Measurements from ENCODE around the gene IL1A. TPM values are rescaled to one million over a fixed set of nuclear protein-coding genes. Genes with fewer than 3 reads are reported as not detected.

IL1A gene
- total and polyA plus RNA-seq, 9 of the 15 experiments (the other 6 are each of a cell fraction or from before 2014, with no cell fraction given): 0.03 to 0.27 (median 0.14) TPM; not detected in 2

GRCh38 chr2:112728029-112728362 is 56.3 kb downstream of the IL1A start (continued):
- TF ChIP-seq, protein P1, sequence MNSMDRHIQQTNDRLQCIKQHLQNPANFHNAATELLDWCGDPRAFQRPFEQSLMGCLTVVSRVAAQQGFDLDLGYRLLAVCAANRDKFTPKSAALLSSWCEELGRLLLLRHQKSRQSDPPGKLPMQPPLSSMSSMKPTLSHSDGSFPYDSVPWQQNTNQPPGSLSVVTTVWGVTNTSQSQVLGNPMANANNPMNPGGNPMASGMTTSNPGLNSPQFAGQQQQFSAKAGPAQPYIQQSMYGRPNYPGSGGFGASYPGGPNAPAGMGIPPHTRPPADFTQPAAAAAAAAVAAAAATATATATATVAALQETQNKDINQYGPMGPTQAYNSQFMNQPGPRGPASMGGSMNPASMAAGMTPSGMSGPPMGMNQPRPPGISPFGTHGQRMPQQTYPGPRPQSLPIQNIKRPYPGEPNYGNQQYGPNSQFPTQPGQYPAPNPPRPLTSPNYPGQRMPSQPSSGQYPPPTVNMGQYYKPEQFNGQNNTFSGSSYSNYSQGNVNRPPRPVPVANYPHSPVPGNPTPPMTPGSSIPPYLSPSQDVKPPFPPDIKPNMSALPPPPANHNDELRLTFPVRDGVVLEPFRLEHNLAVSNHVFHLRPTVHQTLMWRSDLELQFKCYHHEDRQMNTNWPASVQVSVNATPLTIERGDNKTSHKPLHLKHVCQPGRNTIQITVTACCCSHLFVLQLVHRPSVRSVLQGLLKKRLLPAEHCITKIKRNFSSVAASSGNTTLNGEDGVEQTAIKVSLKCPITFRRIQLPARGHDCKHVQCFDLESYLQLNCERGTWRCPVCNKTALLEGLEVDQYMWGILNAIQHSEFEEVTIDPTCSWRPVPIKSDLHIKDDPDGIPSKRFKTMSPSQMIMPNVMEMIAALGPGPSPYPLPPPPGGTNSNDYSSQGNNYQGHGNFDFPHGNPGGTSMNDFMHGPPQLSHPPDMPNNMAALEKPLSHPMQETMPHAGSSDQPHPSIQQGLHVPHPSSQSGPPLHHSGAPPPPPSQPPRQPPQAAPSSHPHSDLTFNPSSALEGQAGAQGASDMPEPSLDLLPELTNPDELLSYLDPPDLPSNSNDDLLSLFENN (IDR thresholded peaks at IDR 0.05; ENCODE audit: low read depth in 2 of 2, low read length in 2 of 2): no peak
- TF ChIP-seq TBL1XR1 (IDR thresholded peaks at IDR 0.05; ENCODE audit: low read length in 2 of 2) (peak in 1 of 2 experiments; percentile 46; a peak in 2 of 4 replicates), DPF2 (IDR thresholded peaks at IDR 0.05) (peak; percentile 81), PTBP1 (IDR thresholded peaks at IDR 0.05; ENCODE audit: low read depth, low read length) (no peak), MCM5 (IDR thresholded peaks at IDR 0.05; ENCODE audit: low read depth) (no peak), CBFA2T2 (conservative IDR thresholded peaks at IDR 0.05) (peak; percentile 88), CREB1 (IDR thresholded peaks at IDR 0.05) (peak; percentile 37; the same call in 1 of the 2 replicates), CREB1 (CRISPR knock-in tag; IDR thresholded peaks at IDR 0.05) (no peak), KAT2B (IDR thresholded peaks at IDR 0.05; ENCODE audit: low read depth, low read length) (no peak), RCOR1 (IDR thresholded peaks at IDR 0.05; ENCODE audit: borderline replicate concordance in 1 of 2, low read depth in 2 of 2, low read length in 2 of 2) (peak in 1 of 2 experiments; percentile 78; a peak in 3 of 4 replicates), ZNF274 (IDR thresholded peaks at IDR 0.05; ENCODE audit: borderline replicate concordance, low read depth, low read length) (no peak), NELFE (IDR thresholded peaks at IDR 0.05; ENCODE audit: insufficient read depth, insufficient read length) (no peak), ZNF239 (CRISPR knock-in tag; IDR thresholded peaks at IDR 0.05) (no peak), BCOR (IDR thresholded peaks at IDR 0.05) (no peak; the same call in 1 of the 2 replicates), ZNF644 (tag; IDR thresholded peaks at IDR 0.05; ENCODE audit: low read depth) (no peak), SMAD4 (CRISPR knock-in tag; conservative IDR thresholded peaks at IDR 0.05) (peak; percentile 65; the same call in 1 of the 2 replicates), ZNF584 (CRISPR knock-in tag; IDR thresholded peaks at IDR 0.05; ENCODE audit: low read depth) (no peak), MYBL2 (IDR thresholded peaks at IDR 0.05; ENCODE audit: low read depth) (no peak), MYBL2 (CRISPR knock-in tag; IDR thresholded peaks at IDR 0.05; ENCODE audit: borderline replicate concordance) (no peak), THRA (IDR thresholded peaks at IDR 0.05) (no peak), MAZ (CRISPR knock-in tag; conservative IDR thresholded peaks at IDR 0.05 in 1 of 2, IDR thresholded peaks at IDR 0.05 in 1 of 2) (no peak)
- TF ChIP-seq, protein P2, sequence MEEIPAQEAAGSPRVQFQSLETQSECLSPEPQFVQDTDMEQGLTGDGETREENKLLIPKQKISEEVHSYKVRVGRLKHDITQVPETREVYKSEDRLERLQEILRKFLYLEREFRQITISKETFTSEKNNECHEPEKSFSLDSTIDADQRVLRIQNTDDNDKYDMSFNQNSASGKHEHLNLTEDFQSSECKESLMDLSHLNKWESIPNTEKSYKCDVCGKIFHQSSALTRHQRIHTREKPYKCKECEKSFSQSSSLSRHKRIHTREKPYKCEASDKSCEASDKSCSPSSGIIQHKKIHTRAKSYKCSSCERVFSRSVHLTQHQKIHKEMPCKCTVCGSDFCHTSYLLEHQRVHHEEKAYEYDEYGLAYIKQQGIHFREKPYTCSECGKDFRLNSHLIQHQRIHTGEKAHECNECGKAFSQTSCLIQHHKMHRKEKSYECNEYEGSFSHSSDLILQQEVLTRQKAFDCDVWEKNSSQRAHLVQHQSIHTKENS (CRISPR knock-in tag; IDR thresholded peaks at IDR 0.05): no peak
- TF ChIP-seq, protein P3, sequence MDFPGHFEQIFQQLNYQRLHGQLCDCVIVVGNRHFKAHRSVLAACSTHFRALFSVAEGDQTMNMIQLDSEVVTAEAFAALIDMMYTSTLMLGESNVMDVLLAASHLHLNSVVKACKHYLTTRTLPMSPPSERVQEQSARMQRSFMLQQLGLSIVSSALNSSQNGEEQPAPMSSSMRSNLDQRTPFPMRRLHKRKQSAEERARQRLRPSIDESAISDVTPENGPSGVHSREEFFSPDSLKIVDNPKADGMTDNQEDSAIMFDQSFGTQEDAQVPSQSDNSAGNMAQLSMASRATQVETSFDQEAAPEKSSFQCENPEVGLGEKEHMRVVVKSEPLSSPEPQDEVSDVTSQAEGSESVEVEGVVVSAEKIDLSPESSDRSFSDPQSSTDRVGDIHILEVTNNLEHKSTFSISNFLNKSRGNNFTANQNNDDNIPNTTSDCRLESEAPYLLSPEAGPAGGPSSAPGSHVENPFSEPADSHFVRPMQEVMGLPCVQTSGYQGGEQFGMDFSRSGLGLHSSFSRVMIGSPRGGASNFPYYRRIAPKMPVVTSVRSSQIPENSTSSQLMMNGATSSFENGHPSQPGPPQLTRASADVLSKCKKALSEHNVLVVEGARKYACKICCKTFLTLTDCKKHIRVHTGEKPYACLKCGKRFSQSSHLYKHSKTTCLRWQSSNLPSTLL (IDR thresholded peaks at IDR 0.05): no peak

Measured in K562 (cell line).